GM20000 (cell line): ENCODE results near the gene TFAP2A.
A peak's percentile ranks its signal among the peaks of the same experiment; 100 is the strongest.

ENCODE experiments used
- DNase-seq: peaks from one replicate; pipeline ENCODE4 v3.0.0; 2012; ENCODE audit warnings: low spot score
- TF ChIP-seq, protein P1 (sequence below): IDR thresholded peaks from 2 replicates; pipeline ENCODE4 v1.5.1; 2012; ENCODE audit warnings: mild to moderate bottlenecking, control low read depth; ENCODE audit errors: extremely low read depth, missing control alignments

TFAP2A gene

DNA sequence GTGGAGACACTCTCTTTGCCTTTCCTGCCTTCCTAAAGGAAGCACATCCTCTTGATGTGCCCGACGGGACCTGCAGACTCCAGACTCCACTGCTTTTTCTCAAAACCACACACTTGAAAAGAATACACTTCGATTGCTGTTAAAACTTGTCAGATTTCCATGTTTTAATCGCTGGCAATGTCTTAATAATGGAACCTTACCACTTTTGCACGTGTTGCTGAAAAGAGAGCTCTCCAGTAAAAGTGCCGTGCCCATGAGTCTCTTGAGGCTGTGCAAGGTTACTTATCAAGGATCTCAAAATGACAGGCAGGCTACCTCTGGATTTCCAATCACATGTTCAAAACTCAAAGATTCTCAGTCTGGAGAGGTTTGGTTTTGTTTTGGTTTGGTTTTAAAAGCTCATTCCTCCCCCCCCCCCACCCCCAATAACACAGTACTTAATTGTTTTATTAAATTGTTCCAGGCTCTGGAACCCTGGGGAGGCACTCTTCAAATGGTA is 12.0 kb upstream of the TFAP2A start:
- TF ChIP-seq, protein P1, sequence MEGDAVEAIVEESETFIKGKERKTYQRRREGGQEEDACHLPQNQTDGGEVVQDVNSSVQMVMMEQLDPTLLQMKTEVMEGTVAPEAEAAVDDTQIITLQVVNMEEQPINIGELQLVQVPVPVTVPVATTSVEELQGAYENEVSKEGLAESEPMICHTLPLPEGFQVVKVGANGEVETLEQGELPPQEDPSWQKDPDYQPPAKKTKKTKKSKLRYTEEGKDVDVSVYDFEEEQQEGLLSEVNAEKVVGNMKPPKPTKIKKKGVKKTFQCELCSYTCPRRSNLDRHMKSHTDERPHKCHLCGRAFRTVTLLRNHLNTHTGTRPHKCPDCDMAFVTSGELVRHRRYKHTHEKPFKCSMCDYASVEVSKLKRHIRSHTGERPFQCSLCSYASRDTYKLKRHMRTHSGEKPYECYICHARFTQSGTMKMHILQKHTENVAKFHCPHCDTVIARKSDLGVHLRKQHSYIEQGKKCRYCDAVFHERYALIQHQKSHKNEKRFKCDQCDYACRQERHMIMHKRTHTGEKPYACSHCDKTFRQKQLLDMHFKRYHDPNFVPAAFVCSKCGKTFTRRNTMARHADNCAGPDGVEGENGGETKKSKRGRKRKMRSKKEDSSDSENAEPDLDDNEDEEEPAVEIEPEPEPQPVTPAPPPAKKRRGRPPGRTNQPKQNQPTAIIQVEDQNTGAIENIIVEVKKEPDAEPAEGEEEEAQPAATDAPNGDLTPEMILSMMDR, result no peak
- no peak for DNase-seq

GRCh38 chr6:10425975-10426780 is 11.3 kb upstream of the TFAP2A start:
- TF ChIP-seq, protein P1, result no peak
- peak; percentile 63 for DNase-seq

DNA sequence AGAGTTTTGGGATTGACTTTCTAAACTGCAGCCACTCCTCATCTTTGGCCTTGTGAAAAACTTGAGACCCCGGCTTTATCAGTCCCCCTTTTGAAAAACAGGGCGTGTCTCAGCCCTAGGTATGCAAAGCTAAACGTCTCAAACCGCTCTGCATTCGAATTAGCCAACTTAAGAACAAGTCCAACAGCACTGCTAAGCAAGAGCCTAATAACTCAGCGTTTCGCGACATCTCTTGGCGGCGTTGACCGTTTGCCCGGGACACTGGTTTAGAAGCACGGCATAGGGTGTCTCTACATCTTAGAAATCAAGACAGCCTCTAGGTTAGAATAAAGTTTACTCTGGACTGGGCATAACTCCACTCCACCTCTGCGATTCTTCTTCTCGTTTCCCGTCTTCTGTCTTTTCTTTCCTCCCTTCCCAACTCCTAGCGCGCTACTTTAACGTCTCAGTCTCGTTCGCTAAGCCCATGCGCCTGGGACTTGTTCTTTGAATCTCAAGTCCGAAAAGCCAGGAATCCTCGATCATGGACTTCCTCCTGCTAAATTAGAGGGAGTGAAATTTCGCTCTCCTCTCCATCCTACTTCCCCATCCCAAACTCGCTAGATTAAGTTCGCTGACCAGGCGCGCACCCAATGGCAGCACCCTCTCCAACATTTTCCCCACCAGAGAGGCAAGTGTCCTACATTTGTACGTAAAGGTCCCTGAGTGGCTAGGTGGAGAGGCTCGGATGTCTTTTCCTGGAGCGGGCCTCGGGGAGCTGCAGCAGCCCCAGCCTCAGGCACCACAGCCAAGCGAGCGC is 10.5 kb upstream of the TFAP2A start:
- TF ChIP-seq, protein P1, result no peak
- DNase-seq, result no peak

GRCh38 chr6:10424040-10424439 is 9.2 kb upstream of the TFAP2A start:
- TF ChIP-seq, protein P1, result no peak
- no peak for DNase-seq

DNA sequence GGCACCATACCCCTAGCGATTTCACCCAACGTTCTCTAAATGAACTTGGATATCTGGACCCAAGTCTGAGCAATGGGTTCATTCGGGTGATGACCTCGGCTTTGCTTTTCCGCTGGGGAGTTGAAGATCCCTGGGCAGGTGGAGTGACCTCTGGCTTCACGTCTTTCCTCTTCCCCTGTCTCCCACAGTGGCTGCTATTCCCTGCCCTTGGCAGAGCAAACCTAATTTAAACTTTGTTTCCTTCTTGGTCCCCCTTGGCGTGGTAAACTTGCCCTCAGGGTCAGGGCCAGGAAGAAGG is 7.8 kb upstream of the TFAP2A start:
- no peak for DNase-seq

GRCh38 chr6:10421921-10422736 is 7.3 kb upstream of the TFAP2A start:
- DNase-seq, result no peak
- TF ChIP-seq, protein P1, result no peak

More for the DNA sequence above, 7.8 kb upstream of the TFAP2A start:
- TF ChIP-seq, protein P1, result no peak
